Activated CD4-positive, alpha-beta T cell treated with anti-CD3 and anti-CD28 coated beads for 4 hours (primary cell): ENCODE measurements around the gene ZDHHC7.
A peak's percentile ranks its signal among the peaks of the same experiment; 100 is the strongest.
"Not testable (repeated sequence)": the region's sequence is repeated elsewhere in the genome, so short reads cannot be mapped to it uniquely, and the experiment has no call there.

Source experiments
- DNase-seq, 2 donors: peaks; one replicate each; pipeline ENCODE4 v3.0.0-alpha.2; 2020

ZDHHC7 gene, protein sequence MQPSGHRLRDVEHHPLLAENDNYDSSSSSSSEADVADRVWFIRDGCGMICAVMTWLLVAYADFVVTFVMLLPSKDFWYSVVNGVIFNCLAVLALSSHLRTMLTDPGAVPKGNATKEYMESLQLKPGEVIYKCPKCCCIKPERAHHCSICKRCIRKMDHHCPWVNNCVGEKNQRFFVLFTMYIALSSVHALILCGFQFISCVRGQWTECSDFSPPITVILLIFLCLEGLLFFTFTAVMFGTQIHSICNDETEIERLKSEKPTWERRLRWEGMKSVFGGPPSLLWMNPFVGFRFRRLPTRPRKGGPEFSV

GRCh38 chr16:85010931-85011845, at the start of gene ZDHHC7:
TSS of gene ZDHHC7 (minus strand) at chr16:85011535. CDS start at chr16:84990618, 20,917 bp downstream.
- peak; percentile 84 to 85 for DNase-seq

- DNase-seq, result no peak
Observed at GRCh38 chr16:85058909-85059308, 47.6 kb upstream of the ZDHHC7 start.

- DNase-seq, result no peak
Observed at GRCh38 chr16:85057948-85058347, 46.6 kb upstream of the ZDHHC7 start.

DNA sequence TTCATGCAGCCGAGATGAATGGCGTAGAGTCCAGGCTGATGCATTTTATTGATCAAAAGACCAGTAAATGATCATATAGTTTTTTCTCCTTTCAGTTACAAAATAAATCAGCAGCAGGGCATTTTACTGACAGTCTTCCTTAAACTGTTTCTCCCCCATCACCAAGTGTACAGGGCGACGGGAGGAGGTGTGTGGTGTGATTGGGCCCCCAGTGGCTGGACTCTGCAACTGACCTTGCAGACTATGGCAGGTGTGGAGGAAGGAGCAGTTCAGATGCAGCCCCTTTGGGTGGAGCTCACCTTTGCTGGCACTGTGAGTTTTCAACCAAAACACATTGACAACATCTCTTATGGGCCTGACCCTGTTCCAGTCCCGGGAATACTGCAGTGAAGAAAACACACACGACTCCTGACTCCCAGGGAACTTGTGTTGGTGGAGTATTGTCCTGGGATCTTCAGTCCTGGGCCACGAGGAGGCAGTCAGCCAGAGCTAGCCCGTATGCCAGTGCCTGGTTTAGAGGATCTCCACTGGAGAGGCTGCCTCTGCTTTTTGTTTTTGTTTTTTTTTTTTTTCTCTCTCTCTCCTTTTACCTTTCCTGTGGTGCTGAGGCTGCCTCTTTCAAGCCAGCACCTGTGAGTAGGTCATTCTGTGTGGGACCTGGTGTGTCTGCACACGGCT, 46.0 kb upstream of the ZDHHC7 start:
- no peak for DNase-seq

GRCh38 chr16:85056211-85056748, 44.9 kb upstream of the ZDHHC7 start:
- no peak for DNase-seq

- DNase-seq, result peak; percentile 54 to 56
Observed at GRCh38 chr16:85055493-85056210, 44.3 kb upstream of the ZDHHC7 start.

DNA sequence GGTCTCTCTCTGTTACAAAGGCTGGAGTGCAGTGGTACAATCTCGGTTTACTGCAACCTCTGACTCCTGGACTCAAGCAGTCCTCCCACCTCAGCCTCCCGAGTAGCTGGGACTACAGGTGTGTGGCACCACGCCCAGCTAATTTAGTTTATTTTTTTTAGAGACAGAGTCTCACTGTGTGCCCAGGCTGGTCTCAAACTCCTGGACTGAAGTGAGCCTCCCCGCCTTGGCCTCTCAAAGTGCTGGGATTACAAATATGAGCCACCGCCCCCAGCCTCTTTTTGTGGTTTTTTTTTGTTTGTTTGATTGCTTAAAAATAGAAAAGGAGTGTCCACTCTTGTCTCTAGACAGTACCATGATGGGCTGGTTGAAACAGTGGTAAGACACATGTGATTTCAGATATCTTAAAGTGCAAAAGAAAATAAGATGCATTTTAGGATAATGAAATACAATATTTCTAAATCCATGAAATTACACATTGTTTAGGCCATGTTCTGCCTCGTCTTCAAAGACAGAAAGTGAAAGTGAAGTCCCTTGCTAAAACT, 43.7 kb upstream of the ZDHHC7 start:
- no peak for DNase-seq

DNA sequence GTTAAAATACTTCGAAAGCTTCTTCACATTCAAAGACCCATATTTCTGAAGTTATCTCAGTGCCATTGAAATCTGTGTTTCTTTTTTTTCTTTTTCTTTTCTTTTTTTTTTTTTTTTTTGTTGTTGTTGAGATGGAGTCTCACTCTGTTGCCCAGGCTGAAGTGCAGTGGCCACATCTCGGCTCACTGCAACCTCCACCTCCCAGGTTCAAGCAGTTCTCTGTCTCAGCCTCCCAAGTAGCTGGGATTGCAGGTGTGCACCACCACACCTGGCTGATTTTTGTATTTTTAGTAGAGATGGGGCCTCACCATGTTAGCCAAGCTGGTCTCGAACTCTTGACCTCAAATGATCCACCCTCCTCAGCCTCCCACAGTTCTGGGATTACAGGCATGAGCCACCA, 43.0 kb upstream of the ZDHHC7 start:
- DNase-seq, result not testable (repeated sequence)

- no peak for DNase-seq
Observed at GRCh38 chr16:85052536-85052935, 41.2 kb upstream of the ZDHHC7 start.

GRCh38 chr16:85051683-85052082, 40.3 kb upstream of the ZDHHC7 start:
- no peak for DNase-seq

- no peak for DNase-seq
Observed at GRCh38 chr16:85051067-85051581, 39.8 kb upstream of the ZDHHC7 start.

DNA sequence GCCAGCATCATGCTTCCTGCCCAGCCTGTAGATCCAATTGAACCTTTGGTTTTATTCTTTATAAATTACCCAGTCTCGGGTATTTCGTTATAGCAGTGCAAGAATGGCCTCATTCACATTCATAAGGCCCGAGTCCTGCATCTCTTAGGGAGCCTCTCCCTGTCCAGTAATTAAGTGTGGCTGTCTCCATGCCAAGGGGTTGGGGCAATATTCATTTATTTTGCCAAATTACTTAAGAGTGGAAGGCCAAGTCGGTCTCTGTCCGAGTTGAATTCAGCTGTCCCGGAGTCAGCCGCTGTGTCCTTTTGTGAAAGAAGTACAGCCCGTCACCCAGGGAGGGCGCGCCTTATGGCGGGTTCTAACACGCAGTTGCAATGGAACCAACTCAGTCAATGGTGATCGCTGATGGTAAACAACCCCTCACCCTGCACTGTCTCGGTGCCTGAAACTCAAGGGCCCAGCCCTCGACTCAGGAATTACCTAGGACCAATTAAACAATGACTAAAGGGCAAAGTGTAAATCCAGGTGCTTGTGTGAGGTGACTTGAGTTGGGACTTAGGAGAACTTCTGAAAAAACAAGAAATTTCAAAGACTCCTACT, 38.5 kb upstream of the ZDHHC7 start:
- DNase-seq, result no peak

DNA sequence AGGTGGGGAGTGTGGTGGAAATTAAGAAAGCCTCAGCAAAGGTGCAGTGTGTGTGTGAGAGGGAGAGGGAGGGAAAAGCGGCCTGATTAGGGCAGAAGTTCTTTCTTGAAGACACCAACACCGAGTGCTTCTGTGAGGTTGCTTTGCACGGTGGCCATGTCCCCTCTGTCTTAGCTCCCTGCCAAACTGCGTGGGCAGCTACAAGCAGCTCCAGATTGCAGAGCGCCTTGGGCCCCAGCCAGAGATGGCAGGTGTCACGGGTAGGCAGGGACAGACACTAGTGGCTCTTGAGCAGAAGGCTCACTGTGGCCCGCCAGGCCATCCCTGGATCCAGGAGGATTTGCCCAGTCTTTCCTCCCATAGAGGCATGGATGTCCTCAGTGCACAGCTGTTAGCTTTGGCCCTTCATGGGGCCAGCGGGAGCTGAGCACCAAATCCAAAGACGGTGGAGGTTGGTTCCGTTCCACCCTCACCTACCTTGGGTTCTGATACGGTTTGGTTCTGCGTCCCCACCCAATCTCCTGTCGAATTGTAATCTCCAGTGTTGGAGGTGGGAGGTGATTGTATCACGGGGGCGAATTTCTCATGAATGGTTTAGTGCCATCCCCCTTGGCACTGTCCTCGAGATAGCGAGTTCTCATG, 37.7 kb upstream of the ZDHHC7 start:
- DNase-seq, result no peak

DNA sequence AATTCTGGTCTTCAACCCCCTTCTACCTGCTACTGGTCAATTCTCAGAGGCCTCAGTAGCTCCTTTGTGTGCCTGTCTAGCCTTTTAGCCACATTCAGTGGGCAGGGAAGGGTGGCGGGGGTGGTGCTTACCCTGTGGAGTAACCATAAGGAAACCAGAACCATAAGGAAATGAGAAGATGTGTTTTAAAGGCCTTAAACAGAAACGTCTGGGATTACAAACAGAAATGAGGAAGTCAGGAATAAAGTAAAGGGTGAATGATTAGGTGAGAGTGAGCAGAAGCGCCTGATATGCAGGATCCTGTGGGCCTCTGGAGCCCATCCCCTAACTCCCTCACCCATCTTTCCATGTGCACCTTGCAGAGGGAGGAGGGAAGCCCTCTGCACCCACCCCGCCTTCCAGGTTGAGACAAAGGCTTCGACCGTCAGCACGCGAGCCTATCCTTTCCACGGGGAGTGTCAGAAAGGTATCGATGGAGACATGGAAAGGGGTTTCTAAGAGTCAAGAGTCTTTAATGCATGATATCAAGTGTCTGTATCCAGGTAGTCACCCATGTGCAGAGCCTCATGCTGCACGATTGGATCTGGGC, 36.6 kb upstream of the ZDHHC7 start:
- no peak for DNase-seq

DNA sequence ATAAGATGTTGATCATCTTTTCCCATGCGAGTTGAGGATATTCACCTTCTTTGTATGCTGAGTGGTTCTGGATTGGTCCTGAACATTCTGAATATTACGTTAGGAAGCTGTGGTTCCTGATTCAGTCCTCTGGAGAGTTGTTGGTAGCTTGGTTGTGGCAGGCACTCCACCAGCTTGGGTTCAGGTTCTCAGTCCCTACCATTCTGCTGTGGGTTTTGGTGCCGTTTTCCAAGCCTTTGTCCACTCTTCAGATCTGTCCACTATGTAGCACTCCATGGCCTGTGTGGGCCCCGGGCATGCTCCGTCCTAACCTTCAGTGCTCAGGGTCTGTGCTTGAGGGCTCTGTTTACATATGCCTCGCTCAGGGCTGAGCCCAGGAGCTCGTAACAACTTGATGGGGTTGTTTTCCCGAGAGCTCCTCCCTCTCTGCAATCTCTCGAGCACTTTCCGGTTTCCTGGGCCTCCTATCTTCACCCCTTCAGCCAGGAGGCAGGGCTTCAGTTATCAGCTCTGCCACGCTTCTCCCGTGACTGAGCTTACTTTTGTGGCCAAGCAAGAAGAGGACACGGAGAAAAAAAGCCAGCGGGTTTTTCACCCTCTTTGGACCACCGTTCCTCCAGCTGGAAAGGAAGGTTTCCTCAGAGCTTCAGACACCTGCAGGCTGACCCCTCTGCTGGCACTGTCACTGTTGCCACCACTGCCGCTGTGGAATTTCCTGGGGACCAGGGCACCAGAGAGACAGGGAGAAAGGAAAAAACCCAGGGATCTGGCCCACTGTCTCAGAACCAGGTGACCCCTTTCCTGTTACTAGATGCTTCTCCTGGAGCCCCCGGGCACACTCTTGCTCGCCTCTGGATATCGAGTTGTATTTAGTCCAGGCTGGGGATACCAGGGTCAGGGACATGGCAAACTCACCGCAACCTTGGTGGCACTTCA, 35.9 kb upstream of the ZDHHC7 start:
- DNase-seq, result no peak

DNA sequence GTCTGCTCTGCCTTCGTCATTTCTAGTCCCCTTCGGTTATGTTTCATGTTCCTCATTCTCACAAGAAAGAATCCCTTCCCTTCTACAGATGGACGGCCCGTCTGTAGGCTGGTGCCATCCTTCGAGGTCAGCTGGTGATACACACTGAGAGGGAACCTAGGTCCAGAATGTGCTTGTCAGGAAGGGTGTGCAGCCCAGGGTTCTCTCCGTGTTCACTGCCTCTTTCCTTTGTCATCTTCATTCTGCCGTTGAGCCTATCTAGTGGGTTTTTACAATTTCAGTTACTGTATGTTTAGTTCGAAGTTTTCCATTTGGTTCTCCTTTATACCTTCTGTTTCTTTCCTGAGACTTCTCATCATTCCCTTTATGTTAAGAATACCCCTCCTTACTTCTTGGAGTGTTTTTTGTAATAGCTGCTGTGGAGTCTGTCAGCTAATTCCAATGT, 35.2 kb upstream of the ZDHHC7 start:
- DNase-seq, result no peak

GRCh38 chr16:85045641-85046471, 34.5 kb upstream of the ZDHHC7 start:
- DNase-seq, result no peak

DNA sequence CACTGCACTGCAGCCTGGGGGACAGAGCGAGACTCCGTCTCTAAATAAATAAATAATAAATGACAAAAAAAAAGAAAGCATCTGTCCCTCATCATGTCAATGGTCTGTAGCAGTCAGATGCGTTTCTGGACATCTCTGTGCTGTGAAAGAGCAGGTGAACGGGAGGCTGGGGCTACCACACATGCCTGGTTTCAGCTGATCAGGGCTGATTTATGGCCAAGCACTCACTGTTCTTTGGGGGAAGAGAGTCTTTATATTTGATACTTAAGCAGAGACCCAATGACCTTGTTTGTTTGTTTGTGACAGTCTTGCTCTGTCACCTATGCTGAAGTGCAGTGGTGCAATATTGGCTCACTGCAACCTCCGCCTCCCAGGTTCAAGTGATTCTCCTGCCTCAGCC, 33.7 kb upstream of the ZDHHC7 start:
- no peak for DNase-seq
